Karpas-422 (cell line): ENCODE measurements around the gene CD14. TPM values are rescaled to one million over a fixed set of nuclear protein-coding genes. Genes with fewer than 3 reads are reported as not detected.

Source experiments
- DNase-seq: peaks from one replicate; pipeline ENCODE4 v3.0.0-alpha.2; 2015
- H2AFZ ChIP-seq: fragments of 200-600 bp; sonication (generic); 2 replicates; pipeline ENCODE4 v1.6.1; 2014; ENCODE audit warnings: antibody characterized with exemption, low read length, mixed read lengths
- H3K27ac ChIP-seq: fragments of 200-600 bp; sonication (generic); 2 replicates; pipeline ENCODE4 v1.5.1; 2014; ENCODE audit warnings: mild to moderate bottlenecking, low read length, moderate library complexity
- H3K27me3 ChIP-seq: fragments of 200-600 bp; sonication (generic); 2 replicates; pipeline ENCODE4 v1.6.1; 2014; ENCODE audit warnings: low read length, mixed read lengths
- H3K36me3 ChIP-seq: fragments of 200-600 bp; sonication (generic); 2 replicates; pipeline ENCODE4 v1.6.1; 2014; ENCODE audit warnings: low read length, mixed read lengths; ENCODE audit not compliant: insufficient read depth
- H3K4me1 ChIP-seq: fragments of 200-600 bp; sonication (generic); 2 replicates; pipeline ENCODE4 v1.6.1; 2014; ENCODE audit warnings: mild to moderate bottlenecking, low read length, mixed read lengths
- H3K4me2 ChIP-seq: fragments of 200-600 bp; sonication (generic); 2 replicates; pipeline ENCODE4 v1.6.1; 2014; ENCODE audit warnings: low read length, low read depth, mild to moderate bottlenecking; ENCODE audit not compliant: poor library complexity, severe bottlenecking
- H3K4me3 ChIP-seq: fragments of 200-600 bp; sonication (generic); 2 replicates; pipeline ENCODE4 v1.5.1; 2014; ENCODE audit warnings: mild to moderate bottlenecking, antibody characterized with exemption, low read length, mixed read lengths
- H3K79me2 ChIP-seq: fragments of 200-600 bp; sonication (generic); 2 replicates; pipeline ENCODE4 v1.6.1; 2014; ENCODE audit warnings: mild to moderate bottlenecking, low read length, mixed read lengths
- H3K9ac ChIP-seq: fragments of 200-600 bp; sonication (generic); 2 replicates; pipeline ENCODE4 v1.6.0; 2014; ENCODE audit warnings: low read length
- H3K9me2 ChIP-seq: fragments of 200-600 bp; sonication (generic), shearing (Covaris generic); replicated peaks from 2 replicates; pipeline ENCODE4 v1.6.0; 2014; ENCODE audit warnings: mild to moderate bottlenecking, low read length, moderate library complexity; ENCODE audit not compliant: insufficient read depth
- H3K9me3 ChIP-seq: fragments of 300-700, 200-600 bp; sonication (generic); 2 replicates; pipeline ENCODE4 v1.6.1; 2014; ENCODE audit warnings: low read length, mixed read lengths
- H4K20me1 ChIP-seq: fragments of 200-600 bp; sonication (generic); 2 replicates; pipeline ENCODE4 v1.6.1; 2014; ENCODE audit warnings: mild to moderate bottlenecking, antibody characterized with exemption, low read length, low read depth; ENCODE audit not compliant: insufficient read depth
- total RNA-seq: library from RNA; depleted of rRNA; stranded (reverse); fragments of >200 nt; shearing (Covaris generic); gene quantifications from 2 replicates; pipeline ENCODE4 v1.2.3, GENCODE V29; 2014; ENCODE audit warnings: low replicate concordance; rRNA removed

The CD14 gene
- total RNA-seq, 1 experiment from 2014 or later: not detected

DNA sequence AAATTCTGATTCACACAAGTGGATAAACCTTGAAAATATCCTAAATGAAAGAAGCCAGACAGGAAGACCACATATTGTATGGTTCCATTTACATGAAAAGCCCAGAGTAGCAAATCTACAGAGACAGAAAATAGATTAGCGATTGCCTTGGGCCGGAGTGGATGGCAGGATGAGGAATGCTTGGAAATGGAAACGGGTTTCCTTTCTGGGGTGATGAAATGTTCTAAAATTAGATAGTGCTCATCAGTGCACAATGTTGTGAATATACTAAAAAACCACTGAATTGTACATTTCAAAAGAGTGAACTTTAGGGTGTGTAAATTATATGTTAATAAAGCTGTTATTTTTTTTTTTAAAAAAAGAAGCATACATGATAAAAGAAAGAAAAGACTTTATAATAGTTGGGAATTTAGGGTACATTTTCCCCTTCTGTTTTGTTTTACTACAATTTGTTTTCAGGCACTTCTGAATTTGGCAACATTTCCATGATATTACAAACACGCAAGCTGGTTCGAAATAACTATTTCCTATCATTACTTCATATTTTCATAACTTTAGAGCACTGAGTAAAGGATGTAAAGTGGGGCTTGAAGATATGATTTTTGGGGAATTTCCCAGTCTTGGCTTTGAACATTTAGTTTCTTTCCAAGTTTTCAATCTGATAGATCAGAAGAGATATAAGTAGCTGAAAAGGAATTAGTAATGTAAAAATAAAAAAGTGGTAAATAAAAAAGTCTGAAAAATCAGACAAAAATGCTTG, 44.5 kb downstream of the CD14 start:
- Histone ChIP-seq H3K27me3 (no peaks in the 10 kb centered on the region), H3K36me3 (no peaks in the 10 kb centered on the region), H3K9ac (no peak overlapping the region), H2AFZ (no peak overlapping the region), H4K20me1 (no peaks in the 10 kb centered on the region), H3K79me2 (no peaks in the 10 kb centered on the region), H3K27ac (no peak overlapping the region), H3K9me2 (no peaks in the 10 kb centered on the region), H3K4me3 (no peak overlapping the region), H3K4me2 (no peak overlapping the region), H3K4me1 (no peaks in the 10 kb centered on the region), H3K9me3 (no peaks in the 10 kb centered on the region)
- DNase-seq: no peak

DNA sequence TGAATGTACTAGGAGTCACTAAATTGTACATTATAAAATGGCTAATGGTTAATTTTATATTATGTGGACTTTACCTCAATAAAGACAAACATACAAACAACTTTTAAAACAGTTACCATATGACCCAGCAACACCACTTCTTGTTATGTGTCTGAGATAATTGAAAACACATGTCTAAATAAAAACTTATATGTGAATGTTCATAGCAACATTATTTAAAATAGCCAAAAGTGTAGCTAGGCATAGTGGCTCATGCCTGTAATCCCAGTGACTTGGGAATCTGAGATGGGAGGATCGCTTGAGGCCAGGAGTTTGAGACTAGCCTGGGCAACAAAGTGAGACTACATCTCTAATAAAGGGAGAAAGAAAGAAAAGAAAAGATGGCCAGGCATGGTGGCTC, 45.5 kb downstream of the CD14 start:
- H3K36me3 ChIP-seq: no peaks in the 10 kb centered on the region
- no peak overlapping the region for H3K4me2 ChIP-seq
- no peak for DNase-seq
- no peak overlapping the region for H3K4me3 ChIP-seq
- no peaks in the 10 kb centered on the region for H4K20me1 ChIP-seq
- no peaks in the 10 kb centered on the region for H3K9me2 ChIP-seq
- H3K27ac ChIP-seq: no peak overlapping the region
- H3K27me3 ChIP-seq: no peaks in the 10 kb centered on the region
- no peaks in the 10 kb centered on the region for H3K79me2 ChIP-seq
- H3K4me1 ChIP-seq: no peaks in the 10 kb centered on the region
- no peaks in the 10 kb centered on the region for H3K9me3 ChIP-seq
- no peak overlapping the region for H3K9ac ChIP-seq
- H2AFZ ChIP-seq: no peak overlapping the region

Other genes starting within 250 kb of the CD14 start
- gene ANKHD1, start 231.3 kb downstream of the CD14 start, total RNA-seq: 110 and 119 TPM in 2 replicates
- gene EIF4EBP3, start 85.5 kb downstream of the CD14 start, total RNA-seq: 7.3 and 12.2 TPM in 2 replicates
- gene SRA1, start 75.7 kb downstream of the CD14 start, total RNA-seq: 27.1 and 45.7 TPM in 2 replicates
- 33.2 and 42.2 TPM in 2 replicates for gene APBB3, start 68.6 kb downstream of the CD14 start, total RNA-seq
- gene SLC35A4, start 68.3 kb downstream of the CD14 start, total RNA-seq: 19.0 and 33.5 TPM in 2 replicates
- 23.8 and 29.9 TPM in 2 replicates for gene TMCO6, start 6.3 kb upstream of the CD14 start, total RNA-seq
- 126 and 131 TPM in 2 replicates for gene NDUFA2, start 14.5 kb upstream of the CD14 start, total RNA-seq
- gene IK, start 14.7 kb upstream of the CD14 start, total RNA-seq: 101 and 106 TPM in 2 replicates
- 15.9 and 21.5 TPM in 2 replicates for gene WDR55, start 31.7 kb upstream of the CD14 start, total RNA-seq
- 0.71 and 2.0 TPM in 2 replicates for gene DND1, start 40.4 kb upstream of the CD14 start, total RNA-seq
- 29.9 and 61.0 TPM in 2 replicates for gene HARS1, start 58.2 kb upstream of the CD14 start, total RNA-seq
- gene HARS2, start 58.3 kb upstream of the CD14 start, total RNA-seq: 18.1 and 18.3 TPM in 2 replicates
- gene ZMAT2, start 67.3 kb upstream of the CD14 start, total RNA-seq: 18.1 and 20.6 TPM in 2 replicates
- gene PCDHA1, start 153.0 kb upstream of the CD14 start, total RNA-seq: not detected in 2 replicates
- not detected in 2 replicates for gene PCDHA2, start 161.7 kb upstream of the CD14 start, total RNA-seq
- gene PCDHA3, start 167.9 kb upstream of the CD14 start, total RNA-seq: not detected in 2 replicates
- not detected in 2 replicates for gene PCDHA4, start 173.9 kb upstream of the CD14 start, total RNA-seq
- not detected in 2 replicates for gene PCDHA5, start 188.4 kb upstream of the CD14 start, total RNA-seq
- gene PCDHA6, start 194.8 kb upstream of the CD14 start, total RNA-seq: not detected in 2 replicates
- not detected in 2 replicates for gene PCDHA7, start 201.1 kb upstream of the CD14 start, total RNA-seq
- not detected in 2 replicates for gene PCDHA8, start 208.0 kb upstream of the CD14 start, total RNA-seq
- not detected in 2 replicates for gene PCDHA9, start 215.2 kb upstream of the CD14 start, total RNA-seq
- not detected in 2 replicates for gene PCDHA10, start 222.7 kb upstream of the CD14 start, total RNA-seq
- gene PCDHA11, start 235.8 kb upstream of the CD14 start, total RNA-seq: not detected in 2 replicates
- gene PCDHA12, start 242.1 kb upstream of the CD14 start, total RNA-seq: not detected in 2 replicates
- gene PCDHA13, start 248.9 kb upstream of the CD14 start, total RNA-seq: not detected in 2 replicates